HEK293T (cell line): ENCODE measurements around the gene NEGR1.

Experiments used
- ELF4 ChIP-seq: fragments of 450-650 bp; IDR thresholded peaks from 2 replicates; pipeline ENCODE4 v1.6.1; 2017; ENCODE audit warnings: antibody characterized with exemption
- FOXK2 ChIP-seq: fragments of 450-650 bp; IDR thresholded peaks from 2 replicates; pipeline ENCODE4 v1.6.1; 2016; ENCODE audit warnings: mild to moderate bottlenecking
- NFRKB ChIP-seq: fragments of 450-650 bp; IDR thresholded peaks from 2 replicates; pipeline ENCODE4 v1.6.1; 2016; ENCODE audit warnings: mild to moderate bottlenecking, moderate library complexity

DNA sequence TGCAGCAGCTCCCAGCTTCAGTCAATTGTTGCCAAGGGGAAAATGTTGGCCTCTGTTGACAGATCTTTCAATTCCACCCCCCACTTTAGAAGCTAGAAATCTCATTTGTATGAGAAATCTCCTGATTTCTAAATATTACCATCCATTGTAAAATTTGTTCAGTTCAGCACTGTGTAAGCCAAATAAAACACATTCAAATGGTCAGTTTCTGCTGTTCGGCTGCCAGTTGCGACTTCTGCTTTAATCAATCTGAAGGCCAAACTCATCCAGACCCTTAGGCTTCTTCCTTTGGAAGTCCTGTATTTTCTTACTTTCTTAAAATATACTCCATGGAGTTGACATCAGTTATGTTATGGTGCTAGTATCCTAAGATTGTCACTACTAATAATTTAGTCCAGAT is 920.3 kb downstream of the NEGR1 start:
- no peak for TF ChIP-seq ELF4
- no peak for TF ChIP-seq NFRKB
- TF ChIP-seq FOXK2, result no peak
